Cerebellar nuclear complex (tissue), 1 donor: ENCODE results near the gene TP53BP1.
"Not testable (repeated sequence)": the region's sequence is repeated elsewhere in the genome, so short reads cannot be mapped to it uniquely, and the experiment has no call there.

Source experiments
- DNase-seq, 2 experiments: peaks; one replicate each; lab custom pipeline; 2025; lab: John Stamatoyannopoulos, UW

TP53BP1 gene

GRCh38 chr15:43420435-43420834 lies 72.5 kb downstream of the TP53BP1 start:
- no peak for DNase-seq

GRCh38 chr15:43414196-43414595 lies 78.8 kb downstream of the TP53BP1 start:
- DNase-seq, result no peak

- no peak for DNase-seq
Measured at GRCh38 chr15:43412096-43412495, 80.9 kb downstream of the TP53BP1 start.

GRCh38 chr15:43410572-43411214 lies 82.3 kb downstream of the TP53BP1 start:
- DNase-seq, result no peak

DNA sequence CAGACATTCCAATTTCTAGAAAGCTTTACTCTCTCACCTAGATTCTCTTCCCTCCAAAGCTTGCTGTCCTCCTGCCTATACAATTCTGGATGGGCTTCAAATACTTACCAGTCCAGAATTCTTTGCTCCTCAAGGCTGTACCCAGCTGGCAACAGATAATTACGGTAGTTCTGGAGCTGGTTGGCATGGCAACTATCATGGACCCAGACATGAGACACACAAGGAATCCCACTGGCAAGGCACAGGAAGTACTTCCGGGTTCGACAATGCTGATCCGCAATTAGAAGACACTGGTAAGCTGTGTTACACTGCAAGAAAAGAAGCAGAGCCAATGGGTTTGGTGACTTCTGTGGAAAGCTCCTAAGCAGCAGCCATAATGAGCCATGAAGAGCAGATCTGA lies 84.2 kb downstream of the TP53BP1 start:
- no peak for DNase-seq

- DNase-seq, result no peak
Measured at GRCh38 chr15:43406808-43407207, 86.1 kb downstream of the TP53BP1 start.

- no peak for DNase-seq
Measured at GRCh38 chr15:43406189-43406588, 86.8 kb downstream of the TP53BP1 start.

DNA sequence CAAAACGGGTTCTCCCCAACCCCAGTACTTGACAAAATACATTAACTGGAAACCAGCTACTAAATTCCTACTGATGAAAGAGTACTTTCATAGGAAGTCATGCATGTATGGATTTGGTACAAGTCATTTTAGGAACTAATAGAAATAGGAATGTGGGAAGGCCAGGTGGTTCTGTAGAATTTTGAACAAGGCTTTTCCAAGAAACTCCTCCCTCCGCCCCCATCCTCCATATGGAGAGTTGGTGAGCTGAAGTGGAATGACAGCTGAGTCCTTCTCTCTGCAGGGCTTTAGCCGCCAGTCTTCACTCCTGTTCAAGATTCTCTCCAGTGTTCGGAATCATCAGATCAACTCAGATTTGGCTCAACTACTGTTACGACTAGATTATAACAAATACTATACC lies 88.8 kb downstream of the TP53BP1 start:
- no peak for DNase-seq

DNA sequence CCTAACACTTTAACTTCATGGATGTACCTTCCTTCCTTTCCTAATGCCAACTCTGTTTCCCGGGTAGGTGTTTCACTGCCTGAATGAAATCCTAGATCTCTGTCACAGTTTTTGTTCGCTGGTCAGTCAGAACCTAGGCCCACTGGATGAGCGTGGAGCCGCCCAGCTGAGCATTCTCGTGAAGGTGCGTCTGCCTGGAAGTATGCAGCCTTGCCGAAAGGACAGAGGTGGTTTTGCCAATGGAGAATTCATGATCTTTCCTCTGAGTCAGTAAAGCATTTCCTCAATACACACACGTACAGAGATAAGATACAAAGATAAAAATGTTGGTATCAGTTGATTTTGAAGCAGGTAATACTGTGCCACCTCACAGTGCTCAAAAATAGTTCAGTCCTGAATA lies 89.3 kb downstream of the TP53BP1 start:
- no peak for DNase-seq

GRCh38 chr15:43402255-43402654 lies 90.7 kb downstream of the TP53BP1 start:
- no peak for DNase-seq

GRCh38 chr15:43393592-43393991 lies 99.4 kb downstream of the TP53BP1 start:
- not testable (repeated sequence) for DNase-seq

- no peak for DNase-seq
Measured at GRCh38 chr15:43390723-43391122, 102.2 kb downstream of the TP53BP1 start.

DNA sequence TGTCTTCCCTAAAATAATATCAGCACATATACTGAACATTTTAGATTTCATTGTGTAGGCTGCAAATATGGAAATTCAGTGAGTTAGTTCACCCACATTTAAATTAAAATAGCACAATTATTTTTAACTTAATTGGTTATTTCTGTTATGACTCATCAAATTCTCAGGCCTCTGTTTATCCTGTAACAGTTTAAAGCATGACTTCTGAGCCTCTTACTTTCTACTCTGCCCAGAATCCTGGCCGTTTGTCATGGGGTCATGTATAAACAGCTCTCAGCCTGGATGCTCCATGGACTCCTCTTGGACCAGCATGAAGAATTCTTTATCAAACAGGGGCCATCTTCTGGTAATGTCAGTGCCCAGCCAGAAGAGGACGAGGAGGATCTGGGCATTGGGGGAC lies 109.9 kb downstream of the TP53BP1 start:
- no peak for DNase-seq

DNA sequence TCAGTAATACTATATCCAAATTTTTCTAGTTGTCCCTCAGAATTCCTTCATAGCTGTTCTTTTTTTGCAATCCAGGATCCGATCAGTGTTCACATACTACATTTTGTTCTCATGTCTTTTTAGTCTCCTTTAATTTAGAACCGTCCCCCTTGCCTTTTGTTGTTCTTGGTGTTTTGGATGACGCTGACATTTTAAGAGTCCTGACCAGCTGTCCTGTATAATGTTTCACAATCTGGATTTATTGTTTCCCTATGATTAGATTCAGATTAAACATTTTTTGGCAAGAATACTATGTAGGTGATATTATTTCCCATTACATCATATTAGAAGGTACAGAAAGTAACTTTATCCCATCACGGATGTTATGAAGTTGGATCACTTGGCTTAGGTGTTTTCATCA lies 110.6 kb downstream of the TP53BP1 start:
- DNase-seq, result no peak

GRCh38 chr15:43378601-43379000 lies 114.4 kb downstream of the TP53BP1 start:
- DNase-seq, result no peak

DNA sequence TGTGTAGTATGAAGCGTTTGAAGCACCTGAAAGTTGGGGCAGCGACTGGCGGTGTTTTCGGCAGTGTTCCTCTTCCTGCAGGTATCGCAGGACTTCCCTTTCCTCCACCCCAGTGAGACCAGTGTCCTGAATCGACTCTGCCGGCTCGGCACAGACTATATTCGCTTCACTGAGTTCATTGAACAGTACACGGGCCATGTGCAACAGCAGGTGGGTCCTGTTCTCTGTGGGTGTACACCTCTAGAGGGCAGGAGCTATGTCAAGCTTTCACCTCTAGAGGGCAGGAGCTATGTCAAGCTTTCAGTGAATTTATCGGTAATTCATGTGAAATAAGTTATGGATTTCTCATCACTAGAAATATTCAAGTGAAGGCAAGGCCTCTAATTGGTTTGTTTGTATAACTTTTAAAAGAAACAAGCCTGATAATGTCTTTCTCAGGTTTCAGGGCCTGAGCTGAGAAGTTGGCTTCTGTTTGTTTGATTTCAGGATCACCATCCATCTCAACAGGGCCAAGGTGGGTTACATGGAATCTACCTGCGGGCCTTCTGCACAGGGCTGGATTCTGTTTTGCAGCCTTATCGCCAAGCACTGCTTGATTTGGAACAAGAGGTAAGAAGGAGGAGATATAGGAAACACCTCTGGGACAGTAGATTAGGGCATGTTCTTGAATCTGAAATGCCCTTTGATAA lies 116.8 kb downstream of the TP53BP1 start:
- DNase-seq, result no peak

DNA sequence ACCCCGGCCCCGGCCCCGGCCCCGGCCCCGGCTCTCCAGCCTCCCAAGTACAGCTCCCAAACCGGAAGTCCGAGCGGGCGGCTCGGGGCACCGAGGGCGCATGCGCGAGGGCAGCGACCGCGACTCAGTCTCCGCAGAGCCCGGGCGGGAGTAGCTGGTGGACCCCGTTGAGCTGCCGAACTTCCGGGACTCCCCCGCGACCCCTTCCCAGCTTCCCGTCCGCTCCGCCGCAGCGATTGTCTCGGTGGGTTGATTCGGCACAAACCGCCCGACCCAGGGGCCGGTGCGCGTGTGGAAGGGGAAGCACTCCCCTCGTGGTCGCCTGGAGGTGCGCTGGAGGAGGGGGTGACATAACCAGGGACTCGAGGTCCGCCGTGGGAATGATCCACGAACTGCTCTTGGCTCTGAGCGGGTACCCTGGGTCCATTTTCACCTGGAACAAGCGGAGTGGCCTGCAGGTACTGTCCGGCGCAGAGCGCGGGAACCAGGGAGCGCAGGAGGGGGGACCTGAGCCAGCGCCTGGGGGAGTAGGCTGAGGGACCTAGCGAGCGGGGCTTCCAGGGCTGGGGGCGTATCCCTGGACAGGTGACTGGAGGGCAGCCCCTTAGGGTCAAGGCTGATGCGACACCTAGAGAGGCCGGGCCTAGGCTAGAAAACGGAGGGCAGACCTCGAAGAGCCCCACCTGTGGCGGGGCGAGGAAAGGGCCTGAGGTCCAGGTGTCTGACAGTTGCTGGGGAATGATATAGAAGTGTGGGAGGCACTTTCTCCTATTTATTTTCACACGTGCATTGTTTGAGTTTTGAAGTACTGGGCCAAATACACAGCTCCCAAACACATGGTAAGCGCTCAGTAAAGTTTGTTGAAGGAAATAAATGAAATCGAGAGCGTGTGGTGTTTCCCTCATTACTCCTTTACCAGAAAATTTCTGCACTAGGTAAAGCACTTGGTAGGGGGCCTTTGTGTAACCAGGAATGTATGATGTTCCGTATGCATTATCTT lies 121.7 kb downstream of the TP53BP1 start, which contains the start of the genes TUBGCP4 and ZSCAN29:
Gene TUBGCP4 (plus strand): TSS at position 127 of the 1,000 bp plus-strand sequence. CDS start 254 bp downstream, at position 381.
Gene ZSCAN29 (minus strand): TSS at position 69 of the 1,000 bp plus-strand sequence. CDS start 1,130 bp downstream, outside the sequence.
- DNase-seq, result peak in 1 of 2 experiments; percentile 10

GRCh38 chr15:43370310-43370974 lies 122.5 kb downstream of the TP53BP1 start:
- no peak for DNase-seq

DNA sequence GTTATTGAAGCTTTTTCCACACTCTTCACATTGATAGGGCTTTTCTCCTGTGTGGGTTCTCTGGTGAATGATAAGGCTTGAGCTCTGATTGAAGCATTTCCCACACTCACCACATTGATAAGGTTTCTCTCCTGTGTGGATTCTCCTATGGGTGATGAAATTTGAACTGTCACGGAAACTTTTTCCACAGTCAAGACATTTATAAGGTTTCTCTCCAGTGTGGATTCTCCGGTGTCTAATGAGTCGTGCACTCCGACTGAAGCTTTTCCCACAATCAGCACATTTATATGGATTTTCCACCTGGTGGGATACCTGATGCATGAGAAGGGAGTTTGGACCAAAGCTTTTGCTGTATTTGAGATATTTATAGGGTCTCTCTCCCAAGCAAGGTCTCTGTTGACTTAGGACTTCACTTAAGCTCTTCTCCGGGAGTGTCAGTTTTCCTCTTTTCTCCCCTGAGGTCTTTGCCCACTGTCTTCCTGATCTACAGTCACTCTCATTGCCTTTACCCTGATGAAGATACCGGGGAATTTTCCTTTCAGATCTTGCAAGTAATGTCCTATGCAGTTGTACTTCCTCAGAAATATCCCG lies 131.5 kb downstream of the TP53BP1 start:
- DNase-seq, result no peak

- DNase-seq, result no peak
Measured at GRCh38 chr15:43360821-43361220, 132.1 kb downstream of the TP53BP1 start.
